Gastrocnemius medialis (tissue), 4 donors: ENCODE measurements around the gene AADAC. TPM values are rescaled to one million over a fixed set of nuclear protein-coding genes. Genes with fewer than 3 reads are reported as not detected.
"Not testable (repeated sequence)": the region's sequence is repeated elsewhere in the genome, so short reads cannot be mapped to it uniquely, and the experiment has no call there.

Source experiments
- ATAC-seq, 2 donors: fragments of 150-250 bp; one replicate each; pipeline ENCODE4 v1.9.1; 2016
- DNase-seq, 2 donors: peaks; one replicate each; pipeline ENCODE4 v3.0.0-alpha.2; 2019
- H3K27ac ChIP-seq, 4 donors: fragments of 200-600 bp; sonication (generic); 1 replicate in 1 of 4; 2 replicates in 3 of 4; pipeline ENCODE4 v1.5.1; 2016 to 2018; ENCODE audit warnings: mild to moderate bottlenecking in 2 of 4, moderate library complexity in 1 of 4
- H3K27me3 ChIP-seq, 3 donors: fragments of 200-600 bp; sonication (generic) in 2 of 3; 1 replicate in 1 of 3; 2 replicates in 2 of 3; pipeline versions ENCODE4 v1.5.1 to v1.6.0; 2016 to 2019; ENCODE audit warnings: mild to moderate bottlenecking in 1 of 3, moderate library complexity in 1 of 3
- H3K36me3 ChIP-seq, 2 donors: fragments of 200-600 bp; sonication (generic) in 1 of 2; one replicate each; pipeline ENCODE4 v1.5.1; 2017 to 2018
- H3K4me1 ChIP-seq, 2 donors: fragments of 200-600 bp; sonication (generic) in 1 of 2; one replicate each; pipeline ENCODE4 v1.5.1; 2016 to 2017; ENCODE audit warnings: mild to moderate bottlenecking in 2 of 2
- H3K4me3 ChIP-seq, 4 donors: fragments of 200-600 bp; sonication (generic) in 3 of 4; 1 replicate in 1 of 4; 2 replicates in 3 of 4; pipeline ENCODE4 v1.5.1; 2016 to 2019; ENCODE audit warnings: mild to moderate bottlenecking in 2 of 4
- H3K9me3 ChIP-seq, 3 donors: fragments of 200-600 bp; sonication (generic) in 2 of 3; 1 replicate in 1 of 3; 2 replicates in 2 of 3; pipeline ENCODE4 v1.5.1; 2016 to 2019
- CTCF ChIP-seq, 5 experiments: fragments of 450-650 bp in 3 of 5; fragments of 200-600 bp in 2 of 5; sonication (generic) in 2 of 5; IDR thresholded peaks in 4 of 5; conservative IDR thresholded peaks in 1 of 5; 1 replicate in 4 of 5; 2 replicates in 1 of 5; pipeline ENCODE4 v1.5.1; 2016 to 2019; ENCODE audit warnings: antibody characterized with exemption in 5 of 5, mild to moderate bottlenecking in 3 of 5, moderate library complexity in 3 of 5
- POLR2A ChIP-seq, 2 donors: fragments of 450-650 bp; IDR thresholded peaks; one replicate each; pipeline ENCODE4 v1.6.1; 2017; ENCODE audit warnings: antibody characterized with exemption in 2 of 2, mild to moderate bottlenecking in 2 of 2, moderate library complexity in 2 of 2
- in situ Hi-C, 4 donors: fragments of 200-750 bp; cut with MboI; loops; one replicate each; pipeline versions ENCODE4 v1.15.0 to v1.8.0; 2017; ENCODE audit warnings: low sequenced_read_pairs in 4 of 4
- intact Hi-C: fragments of 100-400 bp; cut with DNase I; formaldehyde crosslinking; loops from one replicate; pipeline ENCODE4 v1.15.1; 2023; ENCODE audit warnings: low total_unique reads
- total RNA-seq, 4 donors: library from RNA; depleted of rRNA; stranded (reverse); fragments of >200 nt; gene quantifications; one replicate each; pipeline versions ENCODE4 v1.1.0 to v1.2.3, GENCODE V29; 2016

The AADAC gene
- total RNA-seq, 4 donors from 2014 or later = 0.85 to 1.1 TPM; not detected in 2

- no peaks in the 10 kb centered on the region for H3K9me3 ChIP-seq
- TF ChIP-seq CTCF (IDR thresholded peaks at IDR 0.05 in 4 of 5, conservative IDR thresholded peaks at IDR 0.05 in 1 of 5) (no peak), POLR2A (IDR thresholded peaks at IDR 0.05) (no peak)
- no peak for DNase-seq
- intact Hi-C loops (no loop called here), in situ Hi-C loops (no loop called here)
- no peak overlapping the region for H3K27ac ChIP-seq
- no peak for ATAC-seq
- H3K36me3 ChIP-seq = no peaks in the 10 kb centered on the region
- H3K4me3 ChIP-seq = no peak overlapping the region
- H3K4me1 ChIP-seq = no peaks in the 10 kb centered on the region
- H3K27me3 ChIP-seq = no peaks in the 10 kb centered on the region
Observed at GRCh38 chr3:151788401-151788800, 25.5 kb upstream of the AADAC start.

- intact Hi-C loops = no loop called here
- no peaks in the 10 kb centered on the region for H3K9me3 ChIP-seq
- no peaks in the 10 kb centered on the region for H3K27me3 ChIP-seq
- in situ Hi-C loops = no loop called here
- ATAC-seq (no peak), DNase-seq (no peak)
- TF ChIP-seq CTCF (IDR thresholded peaks at IDR 0.05 in 4 of 5, conservative IDR thresholded peaks at IDR 0.05 in 1 of 5) (no peak), POLR2A (IDR thresholded peaks at IDR 0.05) (no peak)
- H3K4me3 ChIP-seq = no peak overlapping the region
- no peaks in the 10 kb centered on the region for H3K36me3 ChIP-seq
- H3K4me1 ChIP-seq = no peaks in the 10 kb centered on the region
- no peak overlapping the region for H3K27ac ChIP-seq
Observed at GRCh38 chr3:151789853-151790463, 24.0 kb upstream of the AADAC start.

- H3K9me3 ChIP-seq, ATAC-seq, H3K36me3 ChIP-seq, intact Hi-C loops, H3K4me1 ChIP-seq, DNase-seq, H3K27me3 ChIP-seq, H3K27ac ChIP-seq, H3K4me3 ChIP-seq, in situ Hi-C loops: not testable (repeated sequence)
Observed at GRCh38 chr3:151790763-151791162, 23.2 kb upstream of the AADAC start.

- TF ChIP-seq POLR2A (IDR thresholded peaks at IDR 0.05) = no peak
- no peak for TF ChIP-seq CTCF (IDR thresholded peaks at IDR 0.05 in 4 of 5, conservative IDR thresholded peaks at IDR 0.05 in 1 of 5)
- H3K4me3 ChIP-seq = no peak overlapping the region
- no peak for ATAC-seq
- H3K9me3 ChIP-seq = no peaks in the 10 kb centered on the region
- no peaks in the 10 kb centered on the region for H3K27me3 ChIP-seq
- no peak overlapping the region for H3K27ac ChIP-seq
- no peaks in the 10 kb centered on the region for H3K4me1 ChIP-seq
- DNase-seq = no peak
- H3K36me3 ChIP-seq = no peaks in the 10 kb centered on the region
- in situ Hi-C loops (no loop called here), intact Hi-C loops (no loop called here)
Observed at GRCh38 chr3:151792411-151792810, 21.5 kb upstream of the AADAC start.

- intact Hi-C loops (no loop called here), in situ Hi-C loops (no loop called here)
- Histone ChIP-seq H3K27ac (no peak overlapping the region), H3K9me3 (no peaks in the 10 kb centered on the region), H3K27me3 (no peaks in the 10 kb centered on the region), H3K4me1 (no peaks in the 10 kb centered on the region), H3K36me3 (no peaks in the 10 kb centered on the region), H3K4me3 (no peak overlapping the region)
- DNase-seq = no peak
- no peak for TF ChIP-seq POLR2A (IDR thresholded peaks at IDR 0.05)
- no peak for TF ChIP-seq CTCF (IDR thresholded peaks at IDR 0.05 in 4 of 5, conservative IDR thresholded peaks at IDR 0.05 in 1 of 5)
- no peak for ATAC-seq
Observed at GRCh38 chr3:151793636-151794035, 20.3 kb upstream of the AADAC start.
